RKO (cell line): Measurements from ENCODE around the gene HSP90AB1.
A peak's percentile ranks its signal among the peaks of the same experiment; 100 is the strongest.

Source experiments
- DNase-seq: peaks from one replicate; pipeline ENCODE4 v3.0.0-alpha.2; 2016; ENCODE audit warnings: low spot score

HSP90AB1 gene

DNA sequence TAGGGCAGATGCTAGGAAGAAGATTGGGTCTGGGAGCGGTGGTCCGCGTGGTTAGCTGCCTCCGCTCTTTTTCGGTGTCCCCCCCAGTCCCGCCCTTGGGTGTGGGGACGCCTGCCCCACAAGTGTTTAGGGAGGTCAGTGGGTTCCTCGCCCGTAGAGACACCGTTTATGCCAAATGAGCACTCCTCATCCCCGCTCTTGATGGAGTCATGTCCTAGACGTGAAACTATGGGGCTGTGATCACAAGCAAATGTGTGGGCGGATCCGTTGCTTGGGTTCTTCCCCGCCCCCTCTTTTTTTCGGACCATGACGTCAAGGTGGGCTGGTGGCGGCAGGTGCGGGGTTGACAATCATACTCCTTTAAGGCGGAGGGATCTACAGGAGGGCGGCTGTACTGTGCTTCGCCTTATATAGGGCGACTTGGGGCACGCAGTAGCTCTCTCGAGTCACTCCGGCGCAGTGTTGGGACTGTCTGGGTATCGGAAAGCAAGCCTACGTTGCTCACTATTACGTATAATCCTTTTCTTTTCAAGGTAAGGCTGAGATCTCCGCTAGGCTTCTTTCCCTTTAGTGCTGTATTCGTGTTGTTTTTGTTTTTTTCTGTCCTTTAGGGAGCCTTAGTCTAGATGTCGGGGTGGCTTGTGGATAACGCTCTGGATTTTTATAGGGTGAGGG is at the start of gene HSP90AB1:
TSS of gene HSP90AB1 (plus strand) at position 439 of the 675 bp plus-strand sequence. CDS start 1,529 bp downstream, outside the sequence.
- DNase-seq, result peak; percentile 98

DNA sequence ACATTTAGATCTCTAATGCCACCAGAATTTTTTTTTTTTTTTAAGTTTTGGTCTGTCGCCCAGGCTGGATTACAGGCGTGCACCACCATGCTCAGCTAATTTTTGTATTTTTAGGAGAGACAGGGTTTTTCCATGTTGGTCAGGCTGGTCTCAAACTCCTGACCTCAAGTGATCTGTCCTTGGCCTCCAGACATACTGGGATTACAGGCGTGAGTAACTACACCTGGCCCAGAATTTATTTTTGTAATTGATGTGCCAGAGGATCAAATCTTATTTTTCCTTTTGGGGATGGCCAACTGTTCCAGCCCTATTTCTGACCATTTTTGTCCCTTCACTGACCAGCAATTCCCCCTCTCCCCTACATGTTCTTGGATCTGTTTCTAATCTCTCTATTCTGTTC is 48.2 kb upstream of the HSP90AB1 start:
- DNase-seq, result no peak

DNA sequence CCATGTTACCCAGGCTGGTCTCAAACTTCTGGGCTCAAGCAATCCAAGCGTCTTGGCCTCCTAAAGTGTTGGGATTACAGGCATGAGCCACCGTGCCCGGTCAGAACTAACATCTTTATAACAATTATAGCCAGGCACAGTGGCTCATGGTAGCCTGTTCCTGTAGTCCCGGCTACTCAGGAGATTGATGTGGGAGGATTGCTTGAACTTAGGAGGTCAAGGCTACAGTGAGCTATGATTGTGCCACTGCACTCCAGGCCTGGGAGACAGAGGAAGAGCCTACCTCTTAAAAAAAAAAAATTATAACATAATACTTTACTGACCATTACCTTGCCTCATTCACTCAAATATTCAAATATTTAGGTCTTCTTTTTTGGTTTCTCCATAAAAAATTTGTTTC is 47.0 kb upstream of the HSP90AB1 start:
- no peak for DNase-seq

DNA sequence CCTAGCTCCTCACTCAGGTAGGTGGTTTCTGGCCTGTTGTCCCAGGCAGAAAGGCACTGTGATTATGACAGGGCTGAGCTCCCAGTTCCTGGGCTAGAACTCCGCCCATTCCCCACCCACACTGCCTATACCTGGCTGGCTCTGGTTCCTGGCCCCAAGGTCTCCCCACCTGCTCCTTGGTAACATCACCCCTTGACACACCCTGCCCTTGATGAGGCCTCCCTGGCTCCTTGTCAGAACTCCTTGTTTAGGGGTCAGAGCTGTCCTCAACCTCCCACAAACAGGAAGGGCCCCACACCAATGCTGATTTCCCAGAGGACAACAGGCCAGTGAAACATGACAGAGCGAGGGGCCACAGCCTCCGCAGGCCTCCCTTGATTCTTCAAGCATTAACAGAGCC is 45.7 kb upstream of the HSP90AB1 start:
- no peak for DNase-seq

DNA sequence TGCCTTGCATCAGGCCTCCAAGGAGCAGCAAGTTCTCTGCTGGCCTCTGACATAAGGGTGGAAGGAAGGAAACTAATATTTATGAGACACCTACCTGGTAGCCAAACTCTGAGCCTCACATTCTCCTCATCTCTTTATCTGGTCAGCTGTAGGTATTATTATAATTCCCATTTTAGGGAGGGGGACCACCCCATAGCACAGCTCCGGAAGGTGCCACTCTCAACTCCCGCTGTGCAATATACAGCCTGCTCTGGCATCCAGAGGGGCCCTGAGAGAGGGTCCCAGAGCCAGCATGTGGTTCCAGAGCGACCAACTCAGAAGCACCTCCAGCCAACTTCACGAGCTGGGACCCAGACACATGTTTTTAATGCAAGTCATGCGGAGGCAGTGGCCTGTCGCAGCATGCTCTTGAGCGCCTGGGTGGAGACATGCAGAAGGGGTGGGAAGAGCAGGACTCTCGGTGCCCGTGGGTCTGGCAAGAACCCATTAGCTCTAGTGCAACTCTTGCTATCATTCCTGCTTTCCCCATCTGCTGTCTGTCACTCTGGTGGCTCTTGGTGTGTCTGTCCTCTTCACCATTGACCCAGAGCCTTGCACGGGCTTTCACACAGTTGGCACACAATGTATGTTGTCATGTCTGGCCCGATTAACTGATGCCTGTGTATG is 45.1 kb upstream of the HSP90AB1 start:
- DNase-seq, result no peak

DNA sequence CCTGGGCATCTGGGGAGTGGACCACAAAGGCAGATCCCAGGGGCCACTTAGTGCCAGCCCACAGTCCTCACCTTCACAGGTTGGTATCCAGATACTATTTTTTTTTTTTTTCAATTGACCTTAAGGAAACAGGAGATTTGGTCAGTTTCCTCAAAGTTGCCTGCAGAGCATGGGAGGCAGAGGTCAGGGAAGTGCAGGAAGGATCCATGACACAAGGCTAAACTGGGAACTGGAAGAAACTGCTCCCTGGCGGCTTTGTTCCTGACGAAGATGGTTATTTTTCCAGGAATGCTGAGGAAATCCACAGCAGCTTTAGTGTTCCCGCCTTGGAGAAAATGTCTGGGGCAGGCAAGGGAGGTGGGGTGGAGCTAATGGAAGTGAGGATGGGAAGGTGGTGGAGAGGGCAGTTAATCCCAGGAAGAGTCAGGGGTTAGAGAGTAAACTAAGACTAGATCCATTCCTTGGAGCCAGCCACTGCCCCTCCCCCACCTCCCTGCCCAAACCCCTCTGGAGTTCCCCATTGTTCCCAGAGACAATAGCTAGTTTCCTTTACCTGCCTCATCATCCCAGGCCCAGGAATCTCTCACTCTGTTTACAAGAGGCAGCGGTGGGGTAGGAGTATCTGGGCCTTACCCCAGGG is 44.4 kb upstream of the HSP90AB1 start:
- no peak for DNase-seq

DNA sequence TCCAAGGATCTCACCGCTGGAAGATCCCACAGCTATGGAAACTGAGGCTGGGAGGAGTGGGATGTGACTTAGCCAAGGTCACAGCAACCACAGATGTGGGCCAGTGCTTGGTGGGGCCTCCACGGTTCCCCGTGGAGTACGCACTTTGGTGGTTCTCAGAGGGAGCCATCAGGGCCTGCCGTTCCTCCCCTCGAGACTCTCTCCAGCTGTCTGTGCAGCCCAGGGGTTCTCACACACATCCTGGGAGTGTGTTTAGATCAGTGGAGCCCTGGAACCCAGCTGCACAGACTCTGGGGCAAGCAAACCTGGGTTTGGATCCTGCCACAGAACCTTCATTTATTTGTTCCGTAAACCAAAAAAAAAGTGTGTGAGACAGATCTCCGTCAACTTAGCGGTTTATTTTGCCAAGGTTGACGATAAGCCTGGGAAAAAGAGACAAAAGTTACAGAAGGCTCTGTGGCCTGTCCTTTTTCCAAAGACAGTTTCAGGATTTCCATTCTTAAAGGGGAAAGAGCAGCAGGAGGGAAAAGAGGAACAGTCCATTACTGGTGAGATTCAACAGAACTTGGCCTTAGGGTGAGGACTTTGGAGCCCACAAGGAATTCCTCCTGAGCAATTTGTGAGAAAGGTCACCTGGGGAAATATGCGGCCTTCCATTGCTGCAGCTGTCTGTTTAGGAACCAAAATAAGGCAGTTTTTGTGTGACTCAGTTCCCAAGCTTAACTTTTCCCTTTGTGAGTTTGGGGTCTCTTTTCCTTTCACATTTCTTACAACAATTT is 43.7 kb upstream of the HSP90AB1 start:
- no peak for DNase-seq

DNA sequence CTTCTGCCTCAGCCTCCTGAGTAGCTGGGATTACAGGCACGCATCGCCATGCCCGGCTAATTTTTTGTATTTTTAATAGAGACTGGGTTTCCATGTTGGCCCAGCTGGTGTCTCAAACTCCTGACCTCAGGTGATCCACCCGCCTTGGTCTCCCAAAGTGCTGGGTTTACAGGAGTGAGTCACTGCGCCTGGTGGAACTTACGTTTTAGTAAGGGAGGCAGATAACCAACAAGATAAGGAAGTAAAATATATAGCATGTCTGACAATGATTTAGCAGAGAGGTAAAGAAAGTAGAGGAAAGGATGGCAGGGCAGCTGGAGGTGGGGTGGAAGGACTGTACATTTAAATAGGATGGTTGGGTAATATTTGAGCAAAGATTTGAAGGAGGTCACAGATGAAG is 42.9 kb upstream of the HSP90AB1 start:
- DNase-seq, result no peak

DNA sequence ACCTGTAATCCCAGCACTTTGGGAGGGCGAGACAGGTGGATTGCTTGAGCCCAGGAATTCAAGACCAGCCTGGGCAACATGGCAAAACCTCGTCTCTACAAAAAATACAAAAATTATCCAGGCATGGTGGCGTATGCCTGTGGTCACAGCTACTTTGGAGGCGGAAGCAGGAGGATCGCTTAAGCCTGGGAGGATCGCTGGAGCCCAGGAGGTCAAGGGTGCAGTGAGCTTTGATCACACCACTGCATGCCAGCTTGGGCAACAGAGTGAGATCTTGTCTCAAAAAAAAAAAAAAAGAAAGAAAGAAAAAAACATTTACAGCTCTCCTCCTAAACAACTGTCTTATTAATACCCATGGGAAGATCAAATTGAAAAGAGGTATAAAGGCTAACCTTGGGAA is 38.9 kb upstream of the HSP90AB1 start:
- DNase-seq, result no peak

DNA sequence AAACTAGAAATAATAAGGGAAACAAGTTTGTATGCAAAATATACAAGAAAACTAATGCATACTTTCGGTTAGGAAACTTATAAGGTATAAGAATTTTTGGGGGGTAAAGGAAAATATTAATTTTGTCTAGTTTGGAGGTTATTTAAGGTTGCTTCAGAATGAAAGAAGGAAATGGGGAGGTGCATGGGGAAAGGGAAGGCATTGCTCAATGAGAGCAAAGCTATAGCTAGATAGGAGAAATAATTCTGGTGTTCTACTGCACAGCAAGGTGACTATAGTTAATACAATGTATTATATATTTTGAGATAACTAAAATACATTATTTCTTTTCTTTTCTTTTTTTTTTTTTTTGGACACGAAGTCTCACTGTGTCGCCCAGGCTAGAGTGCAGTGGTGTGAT is 35.6 kb upstream of the HSP90AB1 start:
- no peak for DNase-seq

DNA sequence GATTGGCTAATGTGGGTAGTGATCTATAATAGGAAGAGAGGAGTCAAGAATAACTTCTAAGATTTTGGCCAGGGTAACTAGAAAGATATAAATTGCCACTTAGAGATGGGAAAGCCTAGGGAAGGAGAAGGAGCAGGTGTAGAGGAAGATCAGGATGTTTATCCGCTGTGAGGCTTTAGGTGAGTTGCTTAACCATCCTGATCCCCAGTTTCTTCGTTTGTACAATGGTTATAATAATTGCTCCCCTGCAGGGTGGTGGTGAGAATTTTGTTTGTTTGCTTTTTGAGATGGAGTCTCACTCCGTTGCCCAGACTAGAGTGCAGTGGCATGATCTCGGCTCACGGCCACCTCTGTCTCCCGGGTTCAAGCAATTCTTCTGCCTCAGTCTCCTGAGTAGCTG is 32.6 kb upstream of the HSP90AB1 start:
- no peak for DNase-seq

DNA sequence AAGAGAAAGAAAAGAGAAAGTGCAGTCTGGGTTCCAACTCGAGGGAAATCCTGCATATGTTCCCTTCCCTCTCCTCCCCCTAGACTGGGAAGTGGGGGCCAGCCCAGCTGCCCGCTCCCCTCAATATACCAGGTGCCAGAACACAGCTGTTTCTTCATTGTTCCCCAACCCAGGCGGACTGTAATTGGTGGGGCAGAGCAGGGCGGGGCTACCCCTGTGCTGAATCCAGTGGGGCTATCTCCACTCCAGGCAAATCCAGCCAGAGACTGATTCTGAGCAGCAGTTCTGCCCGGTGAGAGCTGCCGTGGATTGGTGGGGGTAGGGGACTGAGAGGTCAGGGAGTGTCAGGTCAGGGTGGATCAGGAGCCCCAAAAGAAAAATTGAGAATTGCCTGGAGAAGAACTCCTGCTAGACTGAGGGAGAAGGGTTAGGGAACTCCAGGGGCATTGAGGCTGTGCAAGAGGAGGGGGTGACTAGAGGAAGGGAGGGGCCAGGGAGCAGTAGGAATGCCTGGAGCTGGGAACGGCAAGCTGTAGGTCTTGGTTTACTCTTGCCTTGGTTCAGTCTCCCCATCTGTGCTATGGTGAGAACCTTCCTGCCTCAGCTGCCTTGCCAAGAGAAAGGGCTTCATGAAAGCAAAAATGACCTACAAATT is 30.1 kb upstream of the HSP90AB1 start, which contains the start of gene MYMX:
TSS of gene MYMX (plus strand) at position 250 of the 655 bp plus-strand sequence. CDS start 546 bp downstream, outside the sequence.
- no peak for DNase-seq

DNA sequence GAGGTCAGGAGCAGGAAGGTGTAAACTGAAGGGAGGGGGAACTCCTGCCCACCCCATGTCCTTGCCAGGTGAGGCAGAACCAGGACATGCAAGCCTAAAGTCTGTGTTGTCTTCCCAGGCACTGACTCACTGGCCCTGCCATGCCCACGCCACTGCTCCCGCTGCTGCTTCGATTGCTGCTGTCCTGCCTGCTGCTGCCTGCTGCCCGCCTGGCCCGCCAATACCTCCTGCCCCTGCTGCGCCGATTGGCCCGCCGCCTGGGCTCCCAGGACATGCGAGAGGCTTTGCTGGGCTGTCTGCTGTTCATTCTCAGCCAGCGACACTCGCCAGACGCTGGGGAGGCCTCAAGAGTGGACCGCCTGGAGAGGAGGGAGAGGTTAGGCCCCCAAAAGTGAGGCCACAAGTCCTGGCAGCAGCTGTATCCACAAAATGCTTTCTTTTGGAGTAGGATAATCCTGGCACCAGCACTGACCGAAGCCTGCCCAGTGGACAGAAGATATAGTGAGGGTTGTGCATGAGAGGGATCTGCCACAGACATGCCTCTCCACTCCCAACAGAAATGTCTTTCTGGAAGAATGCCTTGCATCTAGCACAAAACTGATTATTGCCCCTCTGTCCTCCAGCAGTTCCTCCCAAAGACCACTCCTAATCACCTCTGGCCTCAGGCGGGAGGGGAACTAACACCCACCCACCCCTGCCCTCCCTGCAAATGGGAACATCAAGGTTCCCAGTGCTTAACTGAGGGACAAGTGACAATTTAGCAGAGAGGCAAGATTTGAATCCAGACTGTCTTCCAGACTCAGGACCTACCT is 29.4 kb upstream of the HSP90AB1 start:
- no peak for DNase-seq

DNA sequence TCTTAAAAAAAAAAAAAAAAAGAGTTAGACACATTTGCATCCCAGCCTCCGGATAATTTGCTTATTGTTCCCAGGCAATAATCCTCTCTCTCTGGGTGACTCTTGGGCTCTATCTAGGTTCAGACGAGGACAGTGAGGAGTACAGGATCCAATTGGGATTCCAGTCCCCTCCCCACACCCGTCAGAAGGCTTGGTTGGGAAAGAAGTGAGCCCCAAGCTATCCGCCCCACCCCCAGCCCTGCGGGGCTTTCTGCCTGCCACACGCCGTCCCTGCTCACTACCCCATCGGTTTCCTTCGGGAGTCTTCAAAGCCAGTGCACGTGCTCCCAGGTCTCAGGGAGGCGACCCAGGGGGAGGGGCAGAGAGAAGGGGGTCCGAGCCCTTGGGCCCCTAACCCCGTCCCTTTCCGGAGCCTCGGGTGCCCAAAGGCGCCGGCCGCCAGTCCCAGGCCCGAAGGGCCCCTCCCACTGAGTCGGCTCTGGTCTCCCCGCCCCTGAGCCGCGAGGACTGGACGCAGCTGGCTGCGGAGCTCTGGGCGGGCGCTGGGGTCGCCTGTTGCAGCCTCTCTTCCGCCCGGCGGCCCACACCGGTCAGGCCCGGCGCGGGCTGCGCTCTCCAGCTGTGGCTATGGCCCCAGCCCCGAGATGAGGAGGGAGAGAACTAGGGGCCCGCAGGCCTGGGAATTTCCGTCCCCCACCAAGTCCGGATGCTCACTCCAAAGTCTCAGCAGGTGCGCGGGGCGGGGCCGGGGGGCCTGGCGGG is 27.7 kb upstream of the HSP90AB1 start:
- peak; percentile 84 for DNase-seq

DNA sequence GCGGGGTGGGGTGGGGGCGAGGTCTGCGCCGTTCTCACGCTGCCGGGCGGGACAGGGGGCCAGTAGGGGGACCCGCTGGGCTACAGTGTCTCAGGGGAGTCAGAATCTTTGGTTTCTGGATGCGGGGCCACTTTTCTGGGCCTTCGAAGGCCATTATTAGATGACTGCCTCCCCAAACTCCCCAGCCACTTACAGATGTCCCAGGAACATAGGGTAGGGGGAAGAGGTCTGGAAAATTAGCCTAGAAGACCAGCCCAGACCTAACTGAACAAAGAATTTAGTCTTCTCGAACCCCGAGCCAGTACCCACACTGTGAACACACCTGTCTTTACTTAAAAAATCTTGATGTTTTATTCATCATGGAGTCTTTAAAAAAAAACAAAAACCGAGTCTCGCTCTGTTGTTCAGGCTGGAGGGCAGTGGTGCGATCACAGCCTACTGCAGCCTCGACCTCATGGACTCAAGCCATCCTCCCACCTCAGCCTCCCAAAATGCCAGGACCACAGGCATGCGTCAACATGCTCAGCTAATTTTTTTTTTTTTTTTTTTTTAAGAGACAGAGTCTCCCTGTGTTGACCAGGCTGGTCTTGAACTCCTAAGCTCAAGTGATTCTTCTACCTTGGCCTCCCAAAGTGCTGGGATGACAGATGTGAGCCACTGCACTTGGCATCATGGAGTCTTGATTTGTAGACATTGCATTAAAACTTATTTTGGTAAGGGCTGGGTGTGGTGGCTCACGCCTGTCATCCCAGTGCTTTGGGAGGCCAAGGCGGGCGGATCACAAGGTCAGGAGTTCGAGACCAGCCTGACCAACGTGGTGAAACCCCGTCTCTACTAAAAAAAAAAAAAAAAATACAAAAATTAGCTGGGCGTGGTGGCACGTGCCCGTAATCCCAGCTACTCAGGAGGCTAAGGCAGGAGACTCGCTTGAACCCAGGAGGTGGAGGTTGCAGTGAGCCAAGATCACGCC is 26.8 kb upstream of the HSP90AB1 start:
- no peak for DNase-seq

DNA sequence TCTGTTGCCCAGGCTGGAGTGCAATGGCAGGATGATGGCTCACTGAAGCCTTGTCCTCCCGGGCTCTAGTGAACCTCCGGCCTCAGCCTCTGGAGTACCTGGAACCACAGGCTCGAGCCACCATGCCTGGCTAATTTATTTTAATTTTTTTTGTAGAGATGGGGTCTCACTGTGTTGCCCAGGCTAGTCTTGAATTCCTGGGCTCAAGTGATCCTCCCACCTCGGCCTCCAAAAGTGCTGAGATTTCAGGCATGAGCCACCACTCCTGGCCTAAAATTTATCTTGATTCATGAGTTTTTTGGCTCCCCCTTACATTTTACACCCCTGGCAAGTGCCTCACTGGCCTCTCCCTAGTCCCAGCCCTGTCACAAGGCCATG is 26.0 kb upstream of the HSP90AB1 start:
- DNase-seq, result no peak

DNA sequence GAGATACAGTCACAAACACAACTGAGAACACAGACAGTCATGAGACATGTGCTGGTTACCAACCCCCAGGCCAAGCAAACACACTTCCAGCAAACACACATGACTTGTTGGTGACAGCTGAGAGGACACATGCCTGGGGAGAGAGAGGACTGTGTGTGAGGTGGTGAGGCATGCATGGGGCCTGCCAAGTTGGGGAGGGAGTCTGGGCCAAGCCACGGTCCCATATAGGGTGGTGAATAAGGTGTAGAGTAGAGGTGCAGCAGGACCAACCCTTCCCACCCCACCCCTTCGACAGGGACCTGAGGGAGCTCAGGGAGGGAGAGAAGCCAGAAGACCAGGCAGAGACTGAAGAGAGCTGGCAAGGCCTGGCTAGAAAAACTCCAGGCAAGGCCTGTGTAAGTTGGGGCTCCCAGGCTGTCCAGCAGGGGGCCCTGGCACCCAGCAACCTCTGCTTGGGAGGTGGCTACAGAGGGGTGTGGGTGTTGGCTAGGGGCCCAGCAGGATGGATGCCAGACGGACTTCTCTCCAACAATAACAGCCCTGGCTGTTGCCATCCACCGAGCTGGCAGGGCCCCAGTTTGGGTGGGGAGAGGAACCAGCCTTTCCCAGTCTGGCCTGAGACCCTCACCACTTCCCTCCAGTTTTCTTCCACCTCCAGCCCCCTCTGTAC is 25.5 kb upstream of the HSP90AB1 start:
- DNase-seq, result peak; percentile 88

DNA sequence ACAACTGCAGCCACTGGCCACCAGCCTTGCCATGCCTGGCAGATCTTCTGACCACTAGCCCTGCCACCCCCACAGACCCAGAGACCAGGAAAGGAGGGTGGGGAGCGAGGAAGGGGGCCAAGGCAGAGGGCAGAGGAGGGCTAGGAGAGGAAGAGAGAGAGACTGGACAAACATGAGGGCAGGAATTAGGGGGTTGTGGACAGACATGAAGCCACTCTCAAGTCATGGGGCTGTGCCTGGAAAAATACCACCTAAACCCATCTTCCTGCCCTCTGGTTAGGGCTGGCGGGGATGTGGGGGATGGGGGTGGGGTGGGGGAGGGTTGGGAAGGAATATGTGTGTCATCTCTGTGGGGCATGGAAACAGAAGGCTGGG is 25.0 kb upstream of the HSP90AB1 start:
- DNase-seq, result no peak
